Naive thymus-derived CD8-positive, alpha-beta T cell (primary cell): Measurements from ENCODE around the gene CREB3L1. TPM values are rescaled to one million over a fixed set of nuclear protein-coding genes. Genes with fewer than 3 reads are reported as not detected.
"Not testable (repeated sequence)": the region's sequence is repeated elsewhere in the genome, so short reads cannot be mapped to it uniquely, and the experiment has no call there.

Experiments
- ATAC-seq, 2 donors: fragments of 150-1000 bp; cut with Tn5 transposase in 1 of 2; sonication (Bioruptor Pico), chemical (Tn5 transposase) in 1 of 2; 1 replicate in 1 of 2; 2 replicates in 1 of 2; pipeline ENCODE4 v1.10.0; 2021; ENCODE audit warnings: mild to moderate bottlenecking in 2 of 2, moderate library complexity in 2 of 2
- POLR2A ChIA-PET: fragments of 350-600 bp; sonication (Branson Sonifier 250); formaldehyde crosslinking; loops from one replicate; lab custom pipeline; 2021; ENCODE audit warnings: antibody characterized with exemption; lab: Charles Lee
- DNase-seq, 10 donors: peaks; one replicate each; pipeline versions ENCODE4 v3.0.0 to v3.0.0-alpha.2; 2020 to 2022
- H3K27ac Mint-ChIP-seq, 10 donors: one replicate each; pipeline ENCODE4 v1.8.0; 2020 to 2022; ENCODE audit warnings: mild to moderate bottlenecking in 10 of 10, mixed read lengths in 10 of 10, moderate library complexity in 4 of 10, inconsistent platforms in 1 of 10
- H3K27me3 Mint-ChIP-seq, 5 donors: one replicate each; pipeline ENCODE4 v1.8.0; 2021 to 2022; ENCODE audit warnings: mixed read lengths in 5 of 5
- H3K36me3 Mint-ChIP-seq, 3 donors: one replicate each; pipeline ENCODE4 v1.8.0; 2020 to 2022; ENCODE audit warnings: mixed read lengths in 3 of 3, mild to moderate bottlenecking in 2 of 3, inconsistent platforms in 1 of 3
- H3K4me1 Mint-ChIP-seq, 4 donors: one replicate each; pipeline ENCODE4 v1.8.0; 2021 to 2022; ENCODE audit warnings: mixed read lengths in 4 of 4
- H3K4me3 Mint-ChIP-seq, 10 donors: one replicate each; pipeline ENCODE4 v1.8.0; 2020 to 2022; ENCODE audit warnings: mild to moderate bottlenecking in 10 of 10, mixed read lengths in 10 of 10, moderate library complexity in 6 of 10, inconsistent platforms in 1 of 10
- H3K9me3 Mint-ChIP-seq, 9 donors: one replicate each; pipeline ENCODE4 v1.8.0; 2020 to 2022; ENCODE audit warnings: mixed read lengths in 9 of 9, mild to moderate bottlenecking in 3 of 9, inconsistent platforms in 1 of 9, moderate library complexity in 1 of 9
- polyA plus RNA-seq, 3 donors: library from polyadenylated mRNA; unstranded; fragments of 300-500 nt; fragmentation: Illumina TruSeq; gene quantifications; one replicate each; pipeline ENCODE4 v1.2.3, GENCODE V29; 2021
- total RNA-seq, 8 experiments: library from RNA in 2 of 8; stranded (reverse) in 2 of 8; gene quantifications; one replicate each; pipeline ENCODE4 v1.2.3 and lab custom pipeline; 2021 to 2026

CREB3L1 gene
- total and polyA plus RNA-seq, 5 experiments from 2014 or later: not detected

GRCh38 chr11:46294365-46295309 lies 17.2 kb downstream of the CREB3L1 start:
- Mint-ChIP-seq H3K27ac (no peak overlapping the region), H3K27me3 (peaks cover under 1 to 18% (median 11%) of the 10 kb centered on the region in 5 donors), H3K9me3 (no peaks in the 10 kb centered on the region), H3K4me1 (peaks cover 7 to 15% (median 8%) of the 10 kb centered on the region in 4 donors), H3K4me3 (peak overlapping the region; percentile 60 to 90 (median 80)), H3K36me3 (no peaks in the 10 kb centered on the region)
- POLR2A ChIA-PET: interaction anchor here (0.6 to 1.7 kb wide), 9 partner anchors 14 to 496 kb away, joined by 3 to 7 read pairs (median 3); no protein-coding TSS in a partner anchor
- DNase-seq: no peak
- ATAC-seq: peak; percentile 18 to 43

- ATAC-seq (peak; percentile 100), DNase-seq (peak; percentile 67 to 85 (median 74))
- Mint-ChIP-seq H3K4me3 (peak overlapping the region; percentile 80 to 91 (median 87)), H3K27me3 (peaks cover 0 to 13% (median 11%) of the 10 kb centered on the region in 5 donors), H3K36me3 (no peaks in the 10 kb centered on the region), H3K9me3 (no peaks in the 10 kb centered on the region), H3K4me1 (peaks cover 7 to 15% (median 8%) of the 10 kb centered on the region in 4 donors), H3K27ac (peak overlapping the region in 5 of 10 donors; percentile 19 to 74 (median 59))
- POLR2A ChIA-PET: interaction anchor here (1.0 to 1.7 kb wide), 10 partner anchors 13 to 70 kb away, joined by 3 to 7 read pairs (median 3); no protein-coding TSS in a partner anchor
Observed at GRCh38 chr11:46295312-46296058, 18.0 kb downstream of the CREB3L1 start.

GRCh38 chr11:46296059-46296527 lies 18.6 kb downstream of the CREB3L1 start:
- POLR2A ChIA-PET: interaction anchor here (1.0 to 1.7 kb wide), 10 partner anchors 12 to 69 kb away, joined by 3 to 7 read pairs (median 3); no protein-coding TSS in a partner anchor
- Mint-ChIP-seq H3K27ac (peak overlapping the region in 3 of 10 donors; percentile 19 to 74 (median 52)), H3K4me1 (peaks cover 7 to 15% (median 8%) of the 10 kb centered on the region in 4 donors), H3K4me3 (peak overlapping the region; percentile 80 to 91 (median 87)), H3K27me3 (peaks cover 0 to 12% (median 10%) of the 10 kb centered on the region in 5 donors), H3K36me3 (no peaks in the 10 kb centered on the region), H3K9me3 (no peaks in the 10 kb centered on the region)
- DNase-seq (no peak), ATAC-seq (peak in 1 of 2 donors; percentile 12)

GRCh38 chr11:46296528-46297448 lies 19.3 kb downstream of the CREB3L1 start:
- H3K4me1 Mint-ChIP-seq: peaks cover 7 to 15% (median 8%) of the 10 kb centered on the region in 4 donors
- no peaks in the 10 kb centered on the region for H3K9me3 Mint-ChIP-seq
- ATAC-seq (no peak), DNase-seq (no peak)
- H3K27ac Mint-ChIP-seq: no peak overlapping the region
- H3K36me3 Mint-ChIP-seq: no peaks in the 10 kb centered on the region
- POLR2A ChIA-PET: interaction anchor here (0.6 to 1.7 kb wide), 5 partner anchors 13 to 69 kb away, joined by 3 to 6 read pairs (median 4); no protein-coding TSS in a partner anchor
- H3K27me3 Mint-ChIP-seq: peaks cover 0 to 12% (median 10%) of the 10 kb centered on the region in 5 donors
- peak overlapping the region; percentile 80 to 91 (median 87) for H3K4me3 Mint-ChIP-seq

GRCh38 chr11:46298699-46299433 lies 21.4 kb downstream of the CREB3L1 start:
- H3K9me3 Mint-ChIP-seq: no peaks in the 10 kb centered on the region
- no peaks in the 10 kb centered on the region for H3K36me3 Mint-ChIP-seq
- peaks cover 7 to 15% (median 8%) of the 10 kb centered on the region in 4 donors for H3K4me1 Mint-ChIP-seq
- H3K27ac Mint-ChIP-seq: no peak overlapping the region
- ATAC-seq: no peak
- no peak overlapping the region for H3K4me3 Mint-ChIP-seq
- H3K27me3 Mint-ChIP-seq: peaks cover 0 to 12% (median 9%) of the 10 kb centered on the region in 5 donors
- no peak for DNase-seq
- POLR2A ChIA-PET: interaction anchor here (1.5 kb wide), 1 partner anchor 9 kb away, joined by 3 read pairs; no protein-coding TSS in a partner anchor

GRCh38 chr11:46299451-46299961 lies 22.0 kb downstream of the CREB3L1 start:
- DNase-seq: no peak
- Mint-ChIP-seq H3K27me3 (peaks cover 0 to 12% (median 9%) of the 10 kb centered on the region in 5 donors), H3K4me3 (no peak overlapping the region), H3K9me3 (no peaks in the 10 kb centered on the region), H3K27ac (no peak overlapping the region), H3K4me1 (peaks cover 7 to 15% (median 8%) of the 10 kb centered on the region in 4 donors), H3K36me3 (no peaks in the 10 kb centered on the region)
- POLR2A ChIA-PET: interaction anchor here (0.8 to 1.5 kb wide), 2 partner anchors 10 to 58 kb away, joined by 3 read pairs; no protein-coding TSS in a partner anchor
- ATAC-seq: no peak

GRCh38 chr11:46300270-46300669 lies 22.8 kb downstream of the CREB3L1 start:
- H3K4me1 Mint-ChIP-seq: peaks cover 8 to 14% (median 8%) of the 10 kb centered on the region in 4 donors
- DNase-seq: no peak
- no peak for ATAC-seq
- POLR2A ChIA-PET: interaction anchor here (0.8 to 1.5 kb wide), 2 partner anchors 11 to 59 kb away, joined by 3 read pairs; no protein-coding TSS in a partner anchor
- H3K9me3 Mint-ChIP-seq: no peaks in the 10 kb centered on the region
- no peak overlapping the region for H3K27ac Mint-ChIP-seq
- H3K4me3 Mint-ChIP-seq: no peak overlapping the region
- peaks cover 0 to 12% (median 9%) of the 10 kb centered on the region in 5 donors for H3K27me3 Mint-ChIP-seq
- no peaks in the 10 kb centered on the region for H3K36me3 Mint-ChIP-seq

- DNase-seq (no peak), ATAC-seq (no peak)
- Mint-ChIP-seq H3K27me3 (peaks cover 0 to 10% (median 4%) of the 10 kb centered on the region in 5 donors), H3K27ac (no peak overlapping the region), H3K36me3 (no peaks in the 10 kb centered on the region), H3K9me3 (no peaks in the 10 kb centered on the region), H3K4me1 (peaks cover 0 to 11% (median 5%) of the 10 kb centered on the region in 4 donors), H3K4me3 (no peak overlapping the region)
- POLR2A ChIA-PET: no interaction called here
Observed at GRCh38 chr11:46302866-46303265, 25.4 kb downstream of the CREB3L1 start.

- not testable (repeated sequence) for H3K27ac Mint-ChIP-seq, ATAC-seq, DNase-seq, H3K27me3 Mint-ChIP-seq, H3K9me3 Mint-ChIP-seq, H3K36me3 Mint-ChIP-seq, H3K4me3 Mint-ChIP-seq
- POLR2A ChIA-PET: interaction anchor here (0.9 kb wide), 1 partner anchor 66 kb away, joined by 3 read pairs; no protein-coding TSS in a partner anchor
- peaks cover 6 to 16% (median 11%) of the 10 kb centered on the region in 4 donors for H3K4me1 Mint-ChIP-seq
Observed at GRCh38 chr11:46304036-46304435, 26.6 kb downstream of the CREB3L1 start.

- DNase-seq: no peak
- POLR2A ChIA-PET: interaction anchor here (0.9 kb wide), 1 partner anchor 67 kb away, joined by 3 read pairs; no protein-coding TSS in a partner anchor
- Mint-ChIP-seq H3K27ac (no peak overlapping the region), H3K36me3 (no peaks in the 10 kb centered on the region), H3K4me1 (peaks cover 6 to 21% (median 14%) of the 10 kb centered on the region in 4 donors), H3K27me3 (peaks cover 0 to 3% (median 0%) of the 10 kb centered on the region in 5 donors), H3K4me3 (no peak overlapping the region), H3K9me3 (no peaks in the 10 kb centered on the region)
- no peak for ATAC-seq
Observed at GRCh38 chr11:46304605-46305179, 27.2 kb downstream of the CREB3L1 start.
